MCF 10A (cell line): ENCODE results near the gene DNASE1. TPM values are rescaled to one million over a fixed set of nuclear protein-coding genes. Genes with fewer than 3 reads are reported as not detected.

Experiments
- Bru-seq: library from RNA; stranded (reverse); fragments of 400-500 nt; gene quantifications from one replicate; lab custom pipeline; 2021; lab: Mats Ljungman, UMichigan
- BruChase-seq, 2 experiments: library from RNA; stranded (reverse); fragments of 400-500 nt; gene quantifications; one replicate each; lab custom pipeline; 2021; lab: Mats Ljungman, UMichigan
- BruUV-seq: library from RNA; stranded (reverse); fragments of 400-500 nt; replicated peaks from 2 replicates; lab custom pipeline; 2021; lab: Mats Ljungman, UMichigan
- CTCF ChIA-PET: fragments of 300-600 bp; sonication (Branson Sonifier 250); formaldehyde crosslinking; extraction: SDS; loops from one replicate; lab custom pipeline; 2021; ENCODE audit warnings: antibody characterized with exemption, inconsistent platforms; lab: Yijun Ruan, JAX
- POLR2A ChIA-PET: fragments of 300-600, 350-650 bp; sonication (Branson Sonifier 250); formaldehyde crosslinking; extraction: SDS; loops from one replicate; lab custom pipeline; 2020; ENCODE audit warnings: antibody characterized with exemption, inconsistent platforms; lab: Yijun Ruan, JAX
- DNase-seq: peaks from one replicate; pipeline ENCODE4 v3.0.0-alpha.2; 2018; ENCODE audit not compliant: unreplicated experiment
- H3K27ac Mint-ChIP-seq: one replicate; pipeline ENCODE4 v1.8.0; 2022; ENCODE audit warnings: mild to moderate bottlenecking, low read depth, mixed read lengths; ENCODE audit not compliant: unreplicated experiment
- H3K27me3 Mint-ChIP-seq: one replicate; pipeline ENCODE4 v1.8.0; 2022; ENCODE audit warnings: mixed read lengths; ENCODE audit not compliant: insufficient read depth, unreplicated experiment
- H3K36me3 Mint-ChIP-seq: one replicate; pipeline ENCODE4 v1.8.0; 2022; ENCODE audit warnings: mild to moderate bottlenecking, moderate library complexity, mixed read lengths; ENCODE audit not compliant: insufficient read depth, unreplicated experiment
- H3K4me1 Mint-ChIP-seq: one replicate; pipeline ENCODE4 v1.8.0; 2022; ENCODE audit warnings: mixed read lengths; ENCODE audit not compliant: insufficient read depth, unreplicated experiment
- H3K4me3 Mint-ChIP-seq: one replicate; pipeline ENCODE4 v1.8.0; 2022; ENCODE audit warnings: mild to moderate bottlenecking, moderate library complexity, mixed read lengths; ENCODE audit not compliant: unreplicated experiment
- H3K9me3 Mint-ChIP-seq: one replicate; pipeline ENCODE4 v1.8.0; 2022; ENCODE audit warnings: mixed read lengths; ENCODE audit not compliant: unreplicated experiment
- CTCF ChIP-seq: fragments of 200-600 bp; IDR thresholded peaks from one replicate; pipeline ENCODE4 v1.8.0; 2022; ENCODE audit warnings: antibody characterized with exemption, mild to moderate bottlenecking; ENCODE audit not compliant: unreplicated experiment
- intact Hi-C: fragments of 100-400 bp; cut with micrococcal nuclease; formaldehyde crosslinking; loops from 2 replicates; pipeline ENCODE4 v1.14.1; 2022
- long read RNA-seq: library from polyadenylated mRNA; stranded (forward); transcript quantifications from one replicate; pipeline ENCODE4 v2.0.0, GENCODE V29; 2022
- total RNA-seq: library from RNA; stranded (reverse); gene quantifications from 2 replicates; pipeline ENCODE4 v1.2.3, GENCODE V29; 2022

DNASE1 gene
- total RNA-seq (11.4 and 18.4 TPM in 2 replicates), Bru-seq, nascent RNA (percentile 56 among the genes with signal in this experiment), BruChase-seq, experiment 1, labeled RNA remaining after a 6-hour chase (percentile 82 among the genes with signal in this experiment), BruChase-seq, experiment 2, labeled RNA remaining after a 2-hour chase (percentile 70 among the genes with signal in this experiment)
- long read RNA-seq, partial matches to known transcripts = 2 of 45 reads
- long read RNA-seq, other reads (novel, unspliced or antisense) = 43 of 45 reads

- H3K36me3 Mint-ChIP-seq = peaks cover 45% of the 10 kb centered on the region
- no peak within 1 kb of the TSS for H3K4me3 Mint-ChIP-seq
- no peak within 1 kb of the TSS for H3K27ac Mint-ChIP-seq
- CTCF ChIA-PET = interaction anchor here (0.6 to 1.2 kb wide), 5 partner anchors 30 to 533 kb away, joined by 3 read pairs; no protein-coding TSS in a partner anchor
- TF ChIP-seq CTCF = peak; percentile 79
- intact Hi-C loops = no loop called here
- BruUV-seq = no TSS peak
- POLR2A ChIA-PET = no interaction called here
- peaks cover 5% of the 10 kb centered on the region for H3K4me1 Mint-ChIP-seq
- no peaks in the 10 kb centered on the region for H3K27me3 Mint-ChIP-seq
- H3K9me3 Mint-ChIP-seq = no peaks in the 10 kb centered on the region
- DNase-seq = peak; percentile 82
These were observed at the start of gene DNASE1 for GRCh38 chr16:3654249-3654991. Gene DNASE1 (plus strand): TSS chr16:3654691. CDS start chr16:3655374, 683 bp downstream.

- TF ChIP-seq CTCF = no peak
- Mint-ChIP-seq H3K36me3 (peaks cover 10% of the 10 kb centered on the region), H3K27ac (no peak overlapping the region), H3K4me1 (peaks cover 10% of the 10 kb centered on the region), H3K27me3 (no peaks in the 10 kb centered on the region), H3K4me3 (no peak overlapping the region), H3K9me3 (no peaks in the 10 kb centered on the region)
- BruUV-seq = no TSS peak
- ChIA-PET CTCF (no interaction called here), POLR2A (interaction anchor here (1.1 kb wide), 1 partner anchor 11 kb away, joined by 3 read pairs; no protein-coding TSS in a partner anchor)
- intact Hi-C loops = no loop called here
- no peak for DNase-seq
These were observed 48.0 kb upstream of the DNASE1 start for GRCh38 chr16:3606441-3606840.

GRCh38 chr16:3607161-3607560 is 47.3 kb upstream of the DNASE1 start:
- no peaks in the 10 kb centered on the region for H3K27me3 Mint-ChIP-seq
- intact Hi-C loops = no loop called here
- no peak for DNase-seq
- no TSS peak for BruUV-seq
- H3K36me3 Mint-ChIP-seq = peaks cover 7% of the 10 kb centered on the region
- POLR2A ChIA-PET = interaction anchor here (0.6 to 1.1 kb wide), 2 partner anchors 11 to 107 kb away, joined by 3 read pairs; no protein-coding TSS in a partner anchor
- CTCF ChIA-PET = interaction anchor here (0.6 kb wide), 1 partner anchor 92 kb away, joined by 5 read pairs; no protein-coding TSS in a partner anchor
- no peak overlapping the region for H3K27ac Mint-ChIP-seq
- no peaks in the 10 kb centered on the region for H3K9me3 Mint-ChIP-seq
- no peak for TF ChIP-seq CTCF
- peaks cover 10% of the 10 kb centered on the region for H3K4me1 Mint-ChIP-seq
- H3K4me3 Mint-ChIP-seq = no peak overlapping the region

- Mint-ChIP-seq H3K9me3 (no peaks in the 10 kb centered on the region), H3K27ac (no peak overlapping the region), H3K4me3 (no peak overlapping the region), H3K36me3 (peaks cover 5% of the 10 kb centered on the region), H3K27me3 (no peaks in the 10 kb centered on the region), H3K4me1 (peaks cover 13% of the 10 kb centered on the region)
- BruUV-seq = no TSS peak
- no peak for TF ChIP-seq CTCF
- intact Hi-C loops = no loop called here
- ChIA-PET CTCF (interaction anchor here (0.6 kb wide), 1 partner anchor 92 kb away, joined by 5 read pairs; no protein-coding TSS in a partner anchor), POLR2A (interaction anchor here (0.6 to 1.1 kb wide), 2 partner anchors 10 to 108 kb away, joined by 3 read pairs; no protein-coding TSS in a partner anchor)
- DNase-seq = no peak
These were observed 46.9 kb upstream of the DNASE1 start for GRCh38 chr16:3607634-3608033.
